ENCODE results near the gene BRS3.

Gene BRS3

DNA sequence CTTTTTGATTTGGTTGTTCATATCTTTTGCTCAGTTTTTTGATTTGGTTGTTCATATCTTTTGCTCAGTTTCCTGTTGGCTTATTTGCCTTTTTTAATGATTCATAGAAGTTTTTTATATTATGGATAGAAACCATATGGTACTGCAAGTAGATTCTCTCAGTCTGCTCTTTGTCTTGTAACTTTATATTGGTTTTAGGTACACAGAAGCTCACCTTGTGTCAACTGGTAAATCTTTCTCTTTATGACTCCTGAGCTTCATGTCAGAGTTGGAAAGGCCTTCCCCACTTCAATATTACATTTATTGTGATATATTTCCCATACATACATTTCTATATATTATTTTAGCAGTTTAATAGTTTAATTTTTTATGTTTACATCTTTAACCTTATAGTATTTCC is 36.0 kb downstream of the BRS3 start:
- H3K9ac ChIP-seq (ENCODE audit: insufficient read length, low read depth): no peak overlapping the region
- TF ChIP-seq SUZ12 (IDR thresholded peaks at IDR 0.05; ENCODE audit: extremely low read depth, insufficient read depth, insufficient read length) (no peak), ZNF274 (IDR thresholded peaks at IDR 0.05; ENCODE audit: low read depth, low read length) (no peak), YY1 (IDR thresholded peaks at IDR 0.05; ENCODE audit: insufficient read depth, insufficient read length) (no peak)
- no peak overlapping the region for H3K4me3 ChIP-seq (ENCODE audit: insufficient read length, low read depth)
- no peaks in the 10 kb centered on the region for H3K4me1 ChIP-seq (ENCODE audit: insufficient read depth, insufficient read length)
- no peak for DNase-seq (ENCODE audit: low read depth, low spot score)
- no peaks in the 10 kb centered on the region for H3K27me3 ChIP-seq (ENCODE audit: insufficient read depth, insufficient read length)
- H3K9me3 ChIP-seq (ENCODE audit: insufficient read depth, low read length): no peaks in the 10 kb centered on the region
- no peaks in the 10 kb centered on the region for H3K36me3 ChIP-seq (ENCODE audit: insufficient read depth, insufficient read length, low read length)

DNA sequence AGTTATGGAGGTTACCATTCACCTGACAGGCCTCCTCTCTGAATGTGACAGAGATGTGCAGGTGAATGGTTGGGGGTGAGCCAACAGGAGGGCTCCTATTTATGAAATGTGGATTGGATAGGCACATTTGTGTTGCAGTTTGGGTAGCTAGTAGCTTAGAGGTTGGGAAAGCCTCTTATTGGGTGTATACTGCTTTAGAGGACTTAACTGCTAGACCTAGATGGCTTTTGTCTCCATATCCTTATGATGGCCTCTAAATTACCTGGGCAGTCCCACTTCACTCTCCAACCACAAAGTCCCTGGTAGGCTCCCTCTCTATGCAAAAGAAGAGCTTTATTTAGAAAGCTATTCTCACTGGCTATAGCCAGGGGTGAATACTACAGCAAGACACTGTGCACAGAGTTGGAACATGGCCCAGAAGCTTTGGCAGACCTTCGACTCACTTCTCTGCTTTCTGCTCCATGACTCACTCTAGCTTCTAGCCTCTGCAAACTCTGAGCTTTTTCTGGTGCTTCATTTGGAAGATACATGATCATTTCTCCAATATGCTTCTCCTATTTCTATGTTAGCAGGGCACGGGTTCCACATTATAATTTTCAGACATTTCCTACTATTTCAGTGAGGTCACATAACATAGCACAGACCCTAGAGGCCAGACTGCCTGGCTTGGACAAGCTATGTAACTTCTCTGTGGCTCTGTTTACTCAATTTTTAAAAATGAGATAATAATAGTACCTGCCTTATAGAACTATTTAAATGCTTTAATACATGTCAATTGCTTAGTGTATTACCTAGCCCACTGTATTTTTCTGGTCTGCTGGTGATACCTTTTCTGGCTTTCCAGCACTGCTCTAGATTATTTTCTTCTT is 38.2 kb downstream of the BRS3 start:
- no peaks in the 10 kb centered on the region for H3K36me3 ChIP-seq (ENCODE audit: insufficient read depth, insufficient read length, low read length)
- H3K9me3 ChIP-seq (ENCODE audit: insufficient read depth, low read length): no peaks in the 10 kb centered on the region
- H3K4me1 ChIP-seq (ENCODE audit: insufficient read depth, insufficient read length): no peaks in the 10 kb centered on the region
- no peak for DNase-seq (ENCODE audit: low read depth, low spot score)
- H3K9ac ChIP-seq (ENCODE audit: insufficient read length, low read depth): no peak overlapping the region
- no peak for TF ChIP-seq ZNF274 (IDR thresholded peaks at IDR 0.05; ENCODE audit: low read depth, low read length)
- TF ChIP-seq YY1 (IDR thresholded peaks at IDR 0.05; ENCODE audit: insufficient read depth, insufficient read length): no peak
- TF ChIP-seq SUZ12 (IDR thresholded peaks at IDR 0.05; ENCODE audit: extremely low read depth, insufficient read depth, insufficient read length): no peak
- H3K4me3 ChIP-seq (ENCODE audit: insufficient read length, low read depth): no peak overlapping the region
- H3K27me3 ChIP-seq (ENCODE audit: insufficient read depth, insufficient read length): no peaks in the 10 kb centered on the region

DNA sequence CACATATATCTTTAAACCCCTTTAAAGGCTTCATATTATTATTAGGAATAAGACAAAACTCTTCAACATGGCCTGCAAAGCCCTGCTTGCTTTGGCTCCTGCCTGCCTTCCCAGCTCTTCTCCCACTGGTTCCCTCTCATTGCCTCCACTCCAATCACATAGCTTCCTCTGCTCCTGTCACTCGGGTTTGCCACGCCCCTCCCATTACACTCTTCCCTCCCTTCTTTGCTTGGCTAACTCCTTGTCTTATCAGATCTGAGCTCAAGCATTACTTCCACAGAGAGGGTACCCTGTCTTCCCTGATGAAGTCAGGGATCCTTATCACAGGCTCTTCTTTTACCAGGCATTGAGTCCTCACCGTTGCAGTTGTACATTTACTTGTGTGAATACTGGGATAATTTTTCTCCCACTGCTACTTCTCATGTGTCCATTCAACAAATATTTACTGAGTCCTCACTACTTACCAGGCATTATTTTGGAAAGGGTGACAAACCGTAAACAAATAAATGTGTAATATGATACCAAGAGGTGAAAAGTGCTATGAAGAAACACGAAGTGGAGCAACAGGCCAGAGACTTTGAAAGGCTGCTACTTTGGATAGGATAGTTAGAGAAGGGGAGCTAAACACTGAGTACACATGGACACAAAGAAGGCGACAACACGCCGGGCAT is 41.0 kb downstream of the BRS3 start:
- TF ChIP-seq YY1 (IDR thresholded peaks at IDR 0.05; ENCODE audit: insufficient read depth, insufficient read length) (no peak), ZNF274 (IDR thresholded peaks at IDR 0.05; ENCODE audit: low read depth, low read length) (no peak), SUZ12 (IDR thresholded peaks at IDR 0.05; ENCODE audit: extremely low read depth, insufficient read depth, insufficient read length) (no peak)
- Histone ChIP-seq H3K4me3 (ENCODE audit: insufficient read length, low read depth) (no peak overlapping the region), H3K9me3 (ENCODE audit: insufficient read depth, low read length) (no peaks in the 10 kb centered on the region), H3K27me3 (ENCODE audit: insufficient read depth, insufficient read length) (no peaks in the 10 kb centered on the region), H3K9ac (ENCODE audit: insufficient read length, low read depth) (no peak overlapping the region), H3K4me1 (ENCODE audit: insufficient read depth, insufficient read length) (no peaks in the 10 kb centered on the region), H3K36me3 (ENCODE audit: insufficient read depth, insufficient read length, low read length) (no peaks in the 10 kb centered on the region)
- DNase-seq (ENCODE audit: low read depth, low spot score): no peak

DNA sequence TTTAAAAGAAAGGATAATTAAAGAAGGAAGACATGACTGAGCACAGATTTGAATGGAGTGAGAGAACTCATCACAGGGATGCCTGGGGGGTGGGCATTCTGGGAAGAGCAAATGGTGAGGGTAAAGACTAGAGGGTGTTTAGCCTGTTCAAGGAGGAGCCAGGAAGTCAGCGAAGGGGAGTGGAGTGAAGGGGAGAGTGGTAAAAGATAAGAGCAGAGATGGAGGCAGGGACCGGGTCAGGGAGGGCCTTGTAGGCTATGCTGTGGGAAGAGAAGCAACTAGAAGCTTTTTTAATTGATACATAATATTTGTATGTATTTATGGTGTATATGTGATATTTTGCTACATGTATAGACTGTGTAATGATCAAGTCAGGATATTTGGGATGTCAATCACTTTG is 42.0 kb downstream of the BRS3 start:
- H3K27me3 ChIP-seq (ENCODE audit: insufficient read depth, insufficient read length): no peaks in the 10 kb centered on the region
- H3K36me3 ChIP-seq (ENCODE audit: insufficient read depth, insufficient read length, low read length): no peaks in the 10 kb centered on the region
- H3K4me3 ChIP-seq (ENCODE audit: insufficient read length, low read depth): no peak overlapping the region
- H3K4me1 ChIP-seq (ENCODE audit: insufficient read depth, insufficient read length): no peaks in the 10 kb centered on the region
- no peak for DNase-seq (ENCODE audit: low read depth, low spot score)
- no peaks in the 10 kb centered on the region for H3K9me3 ChIP-seq (ENCODE audit: insufficient read depth, low read length)
- TF ChIP-seq YY1 (IDR thresholded peaks at IDR 0.05; ENCODE audit: insufficient read depth, insufficient read length) (no peak), SUZ12 (IDR thresholded peaks at IDR 0.05; ENCODE audit: extremely low read depth, insufficient read depth, insufficient read length) (no peak), ZNF274 (IDR thresholded peaks at IDR 0.05; ENCODE audit: low read depth, low read length) (no peak)
- H3K9ac ChIP-seq (ENCODE audit: insufficient read length, low read depth): no peak overlapping the region

DNA sequence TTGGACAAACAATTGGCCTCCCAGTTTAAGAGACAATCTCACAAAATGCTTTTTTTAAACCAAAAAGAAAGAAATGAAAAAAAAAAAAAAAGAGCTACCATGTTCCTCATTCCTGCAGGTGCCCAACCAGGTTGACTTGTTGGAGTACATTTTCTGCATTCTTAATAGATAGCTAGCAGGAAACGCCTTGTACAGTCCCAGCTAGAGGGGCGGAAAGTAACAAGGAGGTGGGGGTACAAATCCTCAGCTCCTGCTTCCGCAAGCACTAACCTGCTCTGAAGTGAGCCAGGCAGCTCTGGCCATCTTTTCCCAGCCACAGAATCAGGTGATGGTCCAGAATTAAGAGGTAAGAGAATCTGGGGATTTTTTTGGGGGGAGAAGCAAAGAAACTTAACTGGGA is 44.2 kb downstream of the BRS3 start, which contains the start of gene VGLL1:
Gene VGLL1, plus strand, starts transcription at position 265 of the 400 bp plus-strand sequence. CDS start 3,806 bp downstream, outside the sequence.
- Histone ChIP-seq H3K36me3 (ENCODE audit: insufficient read depth, insufficient read length, low read length) (no peaks in the 10 kb centered on the region), H3K4me1 (ENCODE audit: insufficient read depth, insufficient read length) (no peaks in the 10 kb centered on the region), H3K4me3 (ENCODE audit: insufficient read length, low read depth) (no peak within 1 kb of the TSS), H3K9me3 (ENCODE audit: insufficient read depth, low read length) (no peaks in the 10 kb centered on the region), H3K27me3 (ENCODE audit: insufficient read depth, insufficient read length) (no peaks in the 10 kb centered on the region), H3K9ac (ENCODE audit: insufficient read length, low read depth) (no peak within 1 kb of the TSS)
- DNase-seq (ENCODE audit: low read depth, low spot score): no peak
- no peak for TF ChIP-seq YY1 (IDR thresholded peaks at IDR 0.05; ENCODE audit: insufficient read depth, insufficient read length)
- TF ChIP-seq ZNF274 (IDR thresholded peaks at IDR 0.05; ENCODE audit: low read depth, low read length): no peak
- TF ChIP-seq SUZ12 (IDR thresholded peaks at IDR 0.05; ENCODE audit: extremely low read depth, insufficient read depth, insufficient read length): no peak

DNA sequence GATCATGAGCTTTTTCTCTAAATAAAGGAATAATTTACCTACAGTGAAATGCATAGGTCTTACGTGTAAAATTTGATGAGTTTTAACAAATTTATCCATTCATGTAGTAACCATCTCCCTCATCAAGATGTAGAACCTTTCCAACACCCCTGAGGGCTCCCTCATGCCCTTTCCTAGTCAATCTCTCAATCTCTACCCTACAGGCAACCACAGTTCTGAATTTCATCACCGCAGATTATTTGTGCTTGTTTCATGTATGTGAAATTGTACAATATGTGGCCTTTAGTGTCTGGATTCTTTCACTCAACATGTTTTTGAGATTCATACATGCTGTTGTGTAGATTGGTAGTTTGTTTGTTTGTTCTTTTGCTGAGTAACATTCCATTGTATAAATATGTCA is 46.4 kb downstream of the BRS3 start:
- H3K9me3 ChIP-seq (ENCODE audit: insufficient read depth, low read length): no peaks in the 10 kb centered on the region
- H3K4me3 ChIP-seq (ENCODE audit: insufficient read length, low read depth): no peak overlapping the region
- H3K4me1 ChIP-seq (ENCODE audit: insufficient read depth, insufficient read length): no peaks in the 10 kb centered on the region
- H3K36me3 ChIP-seq (ENCODE audit: insufficient read depth, insufficient read length, low read length): no peaks in the 10 kb centered on the region
- no peak for TF ChIP-seq ZNF274 (IDR thresholded peaks at IDR 0.05; ENCODE audit: low read depth, low read length)
- no peak for TF ChIP-seq YY1 (IDR thresholded peaks at IDR 0.05; ENCODE audit: insufficient read depth, insufficient read length)
- TF ChIP-seq SUZ12 (IDR thresholded peaks at IDR 0.05; ENCODE audit: extremely low read depth, insufficient read depth, insufficient read length): no peak
- no peak overlapping the region for H3K9ac ChIP-seq (ENCODE audit: insufficient read length, low read depth)
- no peaks in the 10 kb centered on the region for H3K27me3 ChIP-seq (ENCODE audit: insufficient read depth, insufficient read length)
- DNase-seq (ENCODE audit: low read depth, low spot score): no peak

DNA sequence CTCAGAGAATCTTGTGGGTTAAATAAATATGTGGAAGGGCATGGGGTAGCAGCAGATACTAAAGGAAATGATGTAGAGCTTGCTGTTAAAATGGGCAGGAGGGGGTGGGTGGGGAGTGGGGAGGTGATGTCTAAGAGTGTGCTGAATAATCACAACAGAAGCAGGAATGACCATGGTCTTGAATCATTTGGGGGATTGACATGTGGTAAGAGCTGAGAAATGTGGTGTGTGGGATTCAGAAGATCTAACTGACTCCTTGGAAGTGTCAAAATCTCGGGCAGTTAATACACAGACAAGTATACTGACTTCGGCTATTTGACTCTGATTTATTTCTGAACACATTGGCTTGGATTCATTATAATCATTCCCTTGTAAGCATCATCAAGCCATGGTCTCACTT is 51.1 kb downstream of the BRS3 start:
- Histone ChIP-seq H3K4me3 (ENCODE audit: insufficient read length, low read depth) (no peak overlapping the region), H3K9me3 (ENCODE audit: insufficient read depth, low read length) (no peaks in the 10 kb centered on the region), H3K36me3 (ENCODE audit: insufficient read depth, insufficient read length, low read length) (no peaks in the 10 kb centered on the region), H3K27me3 (ENCODE audit: insufficient read depth, insufficient read length) (no peaks in the 10 kb centered on the region), H3K4me1 (ENCODE audit: insufficient read depth, insufficient read length) (no peaks in the 10 kb centered on the region), H3K9ac (ENCODE audit: insufficient read length, low read depth) (no peak overlapping the region)
- TF ChIP-seq ZNF274 (IDR thresholded peaks at IDR 0.05; ENCODE audit: low read depth, low read length): no peak
- TF ChIP-seq YY1 (IDR thresholded peaks at IDR 0.05; ENCODE audit: insufficient read depth, insufficient read length): no peak
- no peak for TF ChIP-seq SUZ12 (IDR thresholded peaks at IDR 0.05; ENCODE audit: extremely low read depth, insufficient read depth, insufficient read length)
- DNase-seq (ENCODE audit: low read depth, low spot score): no peak

Measured in NT2/D1 (cell line).